ENCODE data around the gene GIPC3.

Gene GIPC3

DNA sequence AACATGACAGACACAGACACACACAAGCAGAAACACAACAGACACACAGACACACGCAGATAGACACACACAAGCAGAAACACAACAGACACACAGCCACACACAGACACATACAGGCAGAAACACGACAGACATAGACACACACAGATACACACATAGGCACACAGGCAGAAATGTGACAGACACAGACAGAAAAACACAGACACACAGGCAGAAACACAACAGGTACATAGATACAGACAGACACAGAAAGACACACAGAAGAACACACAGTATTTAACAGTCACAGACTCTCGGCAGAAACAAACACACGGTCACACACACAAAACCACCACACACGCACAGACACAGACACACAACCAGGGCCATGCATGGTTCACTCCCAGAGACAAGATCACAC lies 20.5 kb downstream of the GIPC3 start:
- DNase-seq: no peak

DNA sequence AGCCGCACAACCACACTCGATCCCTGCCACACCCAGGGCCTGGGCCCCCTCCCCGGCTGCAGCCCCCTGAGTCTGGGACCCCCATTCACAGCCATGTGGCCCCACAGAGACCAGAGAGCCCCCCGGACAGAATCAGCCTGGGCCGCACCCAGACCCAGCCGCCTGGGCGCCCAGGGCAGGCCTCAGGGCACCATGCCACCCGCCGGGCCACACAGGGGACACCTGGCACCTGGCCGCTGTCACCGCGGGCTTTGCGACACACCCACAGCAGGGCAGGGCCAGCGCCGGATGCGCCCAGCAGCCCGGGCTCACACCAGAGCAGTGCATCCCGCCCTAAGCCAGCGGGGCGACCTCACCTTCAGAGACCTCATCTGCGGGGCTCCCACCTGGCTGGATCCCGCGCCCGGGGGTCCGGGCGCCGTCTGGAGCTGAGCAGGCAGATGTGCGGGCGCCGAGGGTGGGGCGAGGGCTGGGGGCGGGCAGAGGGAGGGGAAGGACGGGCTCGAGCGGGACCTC lies 21.0 kb downstream of the GIPC3 start:
- no peak for DNase-seq

DNA sequence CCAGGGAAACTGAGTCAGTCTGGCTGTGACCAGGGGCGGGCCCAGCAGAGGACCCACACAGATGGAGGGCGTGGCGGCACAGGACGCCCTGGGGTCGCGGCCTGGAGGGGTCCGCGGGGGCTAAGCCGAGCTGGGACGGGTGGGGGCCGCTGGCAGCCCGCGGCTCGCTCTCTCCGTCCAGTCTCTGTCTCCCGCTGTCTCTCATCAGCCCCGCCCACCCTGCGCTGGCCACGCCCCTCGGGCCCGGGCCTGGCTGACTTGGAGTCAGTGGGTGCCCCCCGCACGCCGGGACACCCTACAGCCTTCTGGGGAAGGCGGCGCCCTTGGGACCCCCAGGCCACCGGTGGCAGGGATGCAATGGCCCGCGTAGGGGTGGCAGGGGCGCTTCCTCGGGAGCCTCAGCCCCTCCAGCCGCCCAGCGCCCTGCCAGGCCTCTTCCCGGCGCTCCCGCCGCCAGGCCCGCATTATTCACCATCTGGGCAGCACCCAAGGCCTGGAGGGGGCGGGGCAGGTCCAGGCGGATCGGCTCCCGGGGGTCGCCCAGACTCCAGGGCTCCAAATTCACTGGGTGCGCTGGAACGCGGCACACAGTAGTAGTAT lies 21.5 kb downstream of the GIPC3 start, which contains the start of gene TBXA2R:
Gene TBXA2R (minus strand): TSS at position 186 of the 600 bp plus-strand sequence. CDS start 6,241 bp downstream, outside the sequence.
- DNase-seq: no peak

DNA sequence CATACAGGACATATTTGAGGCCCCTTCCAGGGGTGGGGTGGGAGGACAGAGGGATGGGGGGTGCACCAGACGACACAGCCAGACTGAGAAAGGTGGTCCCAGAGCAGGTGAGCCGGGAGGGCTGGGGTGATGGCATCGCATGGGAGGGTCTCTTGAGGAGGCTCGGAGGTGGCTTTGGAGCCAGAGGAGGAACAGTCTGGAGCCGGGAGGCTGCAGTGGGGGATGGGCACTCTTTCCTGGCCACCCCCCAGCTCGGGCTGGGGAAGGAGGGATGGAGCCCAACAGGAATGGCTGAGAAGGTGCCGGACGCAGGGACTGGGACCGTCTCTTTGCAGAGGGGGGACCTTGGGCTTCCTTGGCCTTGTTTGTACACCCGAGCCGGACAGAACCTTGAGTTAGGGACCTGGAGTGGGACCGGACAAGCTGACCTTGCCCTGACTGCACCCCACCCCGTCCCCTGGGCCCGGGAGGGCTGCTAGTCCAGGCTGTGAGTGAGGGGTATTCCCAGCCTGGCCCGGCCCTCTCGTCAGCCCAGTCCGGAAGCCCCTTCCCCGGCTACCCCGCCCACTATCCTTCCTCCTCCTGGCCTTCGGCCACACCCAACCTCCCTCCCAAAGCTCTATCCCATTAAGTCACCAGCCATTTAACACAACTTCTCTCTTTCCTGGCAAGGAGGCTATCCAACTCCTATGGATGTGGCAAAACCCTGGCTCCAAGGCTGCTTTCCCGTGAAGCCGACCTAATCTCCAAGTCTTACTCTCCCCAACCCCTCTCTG lies 22.2 kb downstream of the GIPC3 start:
- no peak for DNase-seq

DNA sequence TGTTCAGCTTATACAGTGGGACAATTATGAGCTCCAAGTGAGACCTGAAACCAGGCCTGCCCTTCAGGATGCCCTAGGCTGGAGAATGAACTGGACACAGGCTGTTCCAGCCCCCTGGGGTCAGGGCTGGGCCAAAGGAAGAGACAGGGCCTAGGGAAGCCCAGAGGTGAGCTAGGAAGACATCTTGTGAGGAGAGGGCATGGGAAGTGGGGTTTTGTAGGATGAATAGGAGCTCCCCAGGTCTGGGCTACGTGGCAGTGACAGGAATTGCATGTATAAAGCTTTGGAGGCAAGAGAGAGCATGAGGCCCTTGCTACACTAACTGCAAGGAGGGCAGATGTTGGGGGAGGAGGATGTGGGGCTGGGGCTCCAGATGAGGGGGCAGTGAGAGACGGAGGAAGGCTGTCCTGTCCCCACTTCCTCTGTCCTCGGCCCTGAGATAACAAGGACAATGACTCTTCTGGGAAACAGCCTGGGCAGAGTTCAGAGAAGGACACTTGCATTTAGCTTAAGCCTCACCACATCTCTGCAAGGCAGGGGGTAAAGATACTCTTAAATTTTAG lies 22.9 kb downstream of the GIPC3 start:
- DNase-seq: no peak

DNA sequence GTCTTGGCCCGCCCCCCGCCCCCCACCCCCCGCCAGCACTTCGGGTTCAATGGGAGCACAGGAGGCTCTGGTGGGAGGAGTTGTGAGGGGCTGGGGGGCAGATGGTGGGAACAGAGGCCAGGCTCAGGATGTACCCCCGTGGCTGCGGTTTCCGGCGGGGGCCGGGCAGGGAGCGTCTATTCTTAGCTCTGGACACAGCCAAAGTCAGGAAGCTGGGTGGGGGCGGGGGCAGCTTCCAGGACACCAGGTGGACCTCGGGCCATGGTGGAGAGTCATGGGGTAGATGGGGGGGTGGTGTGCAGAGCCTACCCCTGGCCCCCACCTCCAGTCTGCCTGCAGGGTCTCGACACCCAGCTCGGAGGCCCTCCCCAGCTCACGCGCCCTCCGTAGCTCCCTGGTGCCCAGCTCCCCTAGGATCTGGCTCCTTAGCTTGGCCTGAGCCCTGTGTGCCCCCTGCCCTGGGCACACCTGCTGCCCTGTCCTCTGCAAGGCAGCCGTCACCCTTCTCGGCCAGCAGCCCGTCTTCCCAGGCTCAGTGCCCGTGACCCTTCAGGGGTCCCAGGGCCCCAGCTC lies 23.6 kb downstream of the GIPC3 start:
- no peak for DNase-seq

DNA sequence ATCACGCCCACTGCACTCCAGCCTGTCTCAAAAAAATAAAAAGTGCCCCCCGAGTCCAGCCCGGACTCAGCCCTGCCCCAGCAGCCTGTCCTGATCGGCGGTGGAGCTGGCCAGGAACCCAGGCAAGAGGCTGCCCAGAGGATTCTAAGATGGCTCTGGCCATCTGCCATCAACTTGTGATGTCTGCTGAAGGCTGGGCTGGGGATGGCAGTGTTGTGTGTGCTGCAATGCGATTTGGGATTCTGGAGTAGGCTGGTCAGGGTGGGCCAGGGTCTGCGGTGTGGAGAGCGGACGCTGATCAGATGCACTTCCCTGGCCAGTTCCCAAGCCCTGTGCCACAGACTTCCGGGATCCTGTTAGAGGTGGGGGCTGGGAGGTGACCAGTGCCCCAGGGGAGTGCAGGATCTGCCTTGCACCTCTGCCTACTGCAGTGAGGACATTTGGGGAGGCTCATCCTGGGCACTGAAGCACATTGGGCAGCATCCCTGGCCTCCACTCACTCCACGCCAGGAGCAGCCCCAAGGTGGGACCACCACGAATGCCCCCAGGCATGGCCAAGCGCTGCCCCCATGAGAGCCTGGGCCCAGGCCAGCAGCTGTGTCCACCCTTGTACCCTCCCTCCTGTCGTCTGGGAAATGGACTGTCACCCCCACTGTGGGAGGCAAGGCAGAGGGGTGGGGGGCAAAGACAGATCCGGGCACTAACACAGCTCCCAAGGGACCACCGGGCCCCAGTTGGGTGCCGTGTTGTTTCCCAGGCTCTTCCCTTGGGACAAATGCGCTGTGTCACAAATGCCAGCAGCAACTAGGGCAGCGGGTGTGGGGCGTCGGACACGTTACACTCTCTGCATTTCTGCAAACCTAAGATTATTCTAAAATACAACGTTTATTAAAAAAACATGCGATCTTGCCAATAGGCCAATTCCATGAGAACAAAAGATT lies 24.8 kb downstream of the GIPC3 start:
- DNase-seq: no peak

DNA sequence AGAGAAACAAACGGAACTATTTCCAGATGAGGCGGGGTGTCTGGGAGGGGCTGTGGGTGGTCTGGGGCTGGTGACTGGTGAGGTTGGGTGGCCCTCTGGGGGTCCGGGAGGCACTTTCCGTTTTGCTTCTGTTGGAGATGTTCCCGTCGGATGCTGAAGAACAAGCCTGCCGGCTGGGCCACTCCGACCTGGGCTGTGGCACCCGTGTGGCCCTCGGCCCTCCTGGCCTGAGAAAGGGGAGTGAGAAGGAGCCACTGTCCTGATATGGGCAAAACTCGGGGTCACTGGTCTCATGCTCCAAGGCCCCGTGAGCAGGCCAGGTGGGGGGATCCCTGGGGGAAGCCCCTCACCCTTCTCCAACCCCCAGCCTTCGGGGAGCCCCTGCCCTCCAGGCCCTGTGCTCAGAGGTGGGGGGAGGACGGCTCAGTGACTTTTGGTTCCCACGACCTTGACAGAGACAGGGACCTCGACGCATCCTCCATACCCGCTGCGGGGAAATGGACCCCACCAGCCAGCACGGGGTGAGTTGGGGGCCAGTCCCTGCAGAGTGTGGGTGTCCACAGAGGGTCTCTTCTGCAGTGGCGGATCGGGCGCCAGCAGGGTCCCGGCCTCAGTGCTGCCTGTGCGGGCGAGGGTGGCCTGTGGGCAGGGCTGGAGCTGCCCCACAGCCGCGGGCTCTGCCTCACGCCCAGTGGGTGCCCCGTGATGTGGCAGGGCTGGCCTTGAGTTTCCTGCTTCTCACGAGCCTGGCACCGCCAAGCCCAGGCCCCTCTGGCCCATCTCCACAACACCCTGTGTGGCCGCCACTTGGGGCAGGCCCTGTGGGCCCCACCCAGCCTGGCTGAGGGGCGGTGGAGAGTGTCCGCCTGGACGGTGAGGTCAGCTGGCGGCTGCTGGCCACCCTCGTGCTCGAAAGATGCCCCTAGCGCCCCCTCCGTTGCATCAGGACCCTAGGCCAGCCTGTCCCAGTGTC lies 25.8 kb downstream of the GIPC3 start:
- DNase-seq: no peak

DNA sequence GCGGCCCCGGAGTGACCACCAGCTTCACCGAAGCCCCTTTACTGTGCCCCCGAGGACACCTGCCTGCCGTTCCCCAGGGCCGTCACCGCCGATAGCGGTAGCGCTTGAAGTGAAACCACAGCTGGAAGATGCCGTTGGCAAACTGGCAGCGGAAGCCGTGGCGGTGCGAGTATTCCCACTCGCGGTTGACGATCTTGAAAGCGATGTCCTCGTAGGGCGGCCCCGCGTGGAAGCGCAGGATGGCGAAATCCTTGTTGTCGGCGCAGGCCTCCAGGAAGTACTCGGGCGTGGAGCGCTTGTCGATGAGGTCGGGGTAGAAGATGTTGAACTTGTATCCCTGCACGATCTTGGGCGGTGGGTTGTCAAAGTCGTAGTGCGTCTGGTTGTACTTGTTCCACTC lies 26.6 kb downstream of the GIPC3 start:
- no peak for DNase-seq

DNA sequence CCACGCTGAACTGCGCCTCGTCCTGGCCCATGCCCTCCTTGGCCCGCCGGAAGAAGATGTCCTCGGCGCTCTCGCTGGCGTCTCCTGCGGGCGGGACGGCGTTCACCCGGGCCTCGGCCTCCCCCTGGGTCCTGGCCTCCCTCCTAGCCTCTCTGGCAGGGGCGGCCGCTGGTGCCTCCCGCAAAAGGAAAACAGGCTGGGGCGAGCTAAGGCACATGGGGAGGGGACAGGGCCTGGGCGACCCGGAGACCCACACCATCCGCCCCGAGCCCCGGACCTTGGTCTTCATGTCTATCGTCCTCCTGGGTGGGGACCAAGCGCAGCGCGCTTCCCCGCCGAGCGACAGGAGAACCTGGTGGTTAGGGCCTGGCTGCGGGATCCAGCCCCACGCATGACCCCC lies 27.1 kb downstream of the GIPC3 start:
- DNase-seq: no peak

DNA sequence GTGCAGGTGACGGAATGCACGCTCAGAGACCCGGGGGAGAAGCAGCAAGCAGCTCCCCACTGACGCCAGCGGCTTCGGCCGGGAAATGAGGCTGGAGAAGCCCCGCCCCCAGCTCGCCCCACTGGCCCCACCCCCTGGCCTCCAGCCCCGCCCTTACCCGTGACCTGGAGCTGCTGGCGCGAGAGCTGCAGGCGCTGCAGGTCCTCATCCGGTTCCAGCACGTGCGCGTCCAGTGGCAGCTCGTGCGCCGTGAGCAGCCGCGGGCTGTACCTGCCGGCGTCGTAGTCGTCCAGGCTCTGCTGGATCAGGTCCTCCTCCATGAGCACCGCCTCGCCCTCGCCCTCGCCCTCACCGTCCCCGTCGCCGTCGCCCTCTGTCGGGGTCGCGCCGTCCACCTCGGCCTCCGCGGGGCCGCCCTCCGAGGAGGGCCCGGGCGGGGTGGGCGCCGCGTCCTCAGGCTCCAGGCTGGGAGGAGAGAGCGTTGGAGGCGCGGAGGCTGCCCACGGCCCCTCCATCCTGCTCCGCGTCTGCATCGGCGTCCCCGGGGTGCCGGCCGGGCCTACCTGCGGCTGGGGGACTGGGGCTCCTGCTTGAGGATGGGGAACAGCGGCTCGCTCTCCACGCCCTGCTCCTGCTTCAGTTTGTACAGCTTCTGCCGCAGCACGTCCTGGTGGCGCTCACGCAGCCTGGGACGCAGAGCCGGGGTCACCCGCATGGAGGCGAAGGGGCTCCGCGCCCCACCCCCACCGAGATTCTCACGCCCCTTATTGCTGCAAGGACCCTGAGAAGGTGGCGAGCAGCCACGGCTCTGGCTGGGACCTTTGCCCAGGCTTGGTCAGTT lies 27.8 kb downstream of the GIPC3 start:
- no peak for DNase-seq

DNA sequence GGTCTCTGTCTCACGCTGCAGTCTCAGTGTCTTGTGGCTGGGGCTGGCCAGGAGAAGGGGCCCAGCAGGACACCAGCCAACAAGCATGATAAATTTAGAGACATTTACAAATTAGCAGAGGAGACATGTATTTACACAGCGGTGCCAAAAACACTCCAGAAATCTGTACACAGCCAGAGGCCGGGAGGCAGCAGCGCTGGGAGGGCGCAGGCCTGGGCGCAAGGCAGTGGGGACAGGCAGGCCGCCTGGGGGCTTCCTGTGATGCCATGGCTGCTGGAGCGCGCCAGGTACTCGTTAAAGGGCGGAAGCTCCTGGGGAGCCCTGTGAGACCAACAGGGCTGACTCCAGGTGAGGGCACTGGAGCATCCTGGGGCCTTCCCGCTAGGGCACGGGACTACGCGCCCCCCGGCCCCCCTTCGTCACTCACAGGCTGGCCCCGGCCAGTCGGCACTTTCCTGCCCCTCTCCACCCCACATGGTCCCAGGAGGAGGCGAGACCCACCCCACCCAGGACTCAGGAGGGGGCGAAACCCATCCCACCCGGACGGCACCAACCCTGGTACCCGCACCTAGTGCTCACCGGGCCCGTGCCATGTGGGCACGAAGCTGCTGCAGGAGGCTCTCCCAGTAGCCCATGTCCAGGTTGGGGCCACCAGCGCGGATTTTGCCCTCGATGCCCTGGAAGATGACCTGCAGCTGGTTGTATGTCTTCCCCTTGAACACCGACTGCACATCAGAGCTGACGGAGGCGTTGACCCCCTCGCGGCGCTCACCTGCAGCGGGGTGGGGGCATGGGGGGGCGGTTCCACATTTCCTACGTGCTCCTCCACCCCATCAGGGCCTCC lies 28.8 kb downstream of the GIPC3 start:
- DNase-seq: no peak

DNA sequence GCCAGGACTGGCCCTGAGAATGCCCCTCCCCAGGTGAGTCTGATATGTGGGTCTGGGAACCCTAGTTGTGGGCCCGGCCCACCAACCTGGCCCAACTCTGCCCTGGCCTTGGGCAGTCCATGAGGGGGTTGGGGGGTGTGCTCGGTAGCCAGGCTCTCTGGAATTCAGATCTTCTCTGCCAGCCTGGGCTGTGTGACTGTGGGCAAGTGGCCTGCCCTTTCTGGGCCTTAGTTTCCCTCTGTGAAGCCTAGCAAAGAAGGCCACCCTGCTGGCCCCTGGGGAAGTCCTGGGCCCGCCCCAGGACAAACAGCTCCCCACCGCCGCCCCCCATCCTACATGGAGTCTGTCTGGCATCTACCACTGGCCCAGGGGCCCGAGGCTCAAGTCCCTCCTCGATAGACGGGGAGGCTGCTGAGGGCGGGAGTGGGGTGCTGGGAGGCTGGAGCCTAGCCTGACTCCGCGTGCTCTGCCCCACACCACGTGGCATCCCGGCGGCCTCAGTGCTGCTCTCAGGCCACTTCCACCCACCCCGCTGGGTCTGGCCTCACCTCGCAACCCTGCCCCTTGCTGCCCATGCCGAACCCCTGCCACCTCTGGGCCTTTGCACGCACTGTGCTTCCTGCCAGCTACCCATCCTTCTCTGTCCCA lies 29.7 kb downstream of the GIPC3 start:
- DNase-seq: no peak

DNA sequence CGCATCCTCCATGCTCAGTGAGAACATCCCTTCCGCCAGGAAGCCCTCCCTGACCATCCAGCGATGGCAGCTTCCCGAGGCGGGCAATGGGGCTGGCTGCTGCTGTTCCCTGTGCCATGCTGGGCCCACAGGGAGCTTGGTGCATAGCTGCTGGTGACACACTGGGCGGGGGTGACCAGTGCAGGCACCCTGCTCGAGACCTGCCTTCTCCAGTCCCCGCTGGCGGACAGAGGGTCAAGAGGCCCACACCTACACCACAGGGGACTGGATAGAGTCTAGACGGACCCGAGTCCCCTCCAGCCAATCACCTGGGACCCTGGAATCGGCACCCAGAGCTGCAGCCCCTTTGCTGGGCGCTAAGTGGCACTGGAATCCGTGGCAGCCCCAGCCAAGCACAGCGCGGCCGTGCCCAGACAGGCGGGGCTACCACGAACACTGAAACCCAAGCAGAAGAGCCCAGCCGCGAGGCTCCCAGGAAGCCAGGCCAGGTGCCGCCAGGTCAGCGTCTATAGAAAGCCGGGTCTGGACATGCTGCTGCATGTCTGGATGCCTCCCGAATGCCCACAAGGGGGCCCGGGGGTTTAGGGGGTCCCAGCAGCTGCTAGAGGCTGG lies 30.4 kb downstream of the GIPC3 start:
- DNase-seq: no peak

DNA sequence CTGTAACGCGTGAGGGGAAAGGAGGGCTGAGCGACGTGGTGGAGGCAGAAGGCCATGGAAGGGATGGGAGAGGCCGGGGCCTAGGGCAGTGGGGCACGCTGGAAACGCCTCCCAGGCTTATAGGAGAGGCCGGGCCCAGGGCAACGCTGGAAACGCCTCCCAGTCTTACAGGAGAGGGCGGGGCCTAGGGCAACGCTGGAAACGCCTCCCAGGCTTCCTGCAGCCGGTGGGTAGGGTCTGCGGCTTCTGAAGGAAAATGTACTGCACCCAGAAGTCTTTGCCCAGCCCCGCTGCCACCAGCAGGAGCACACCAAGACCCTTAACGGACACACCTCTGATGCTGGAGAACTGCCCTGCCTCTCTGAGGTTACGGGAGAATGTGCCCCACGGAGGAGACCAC lies 32.2 kb downstream of the GIPC3 start:
- DNase-seq: no peak

DNA sequence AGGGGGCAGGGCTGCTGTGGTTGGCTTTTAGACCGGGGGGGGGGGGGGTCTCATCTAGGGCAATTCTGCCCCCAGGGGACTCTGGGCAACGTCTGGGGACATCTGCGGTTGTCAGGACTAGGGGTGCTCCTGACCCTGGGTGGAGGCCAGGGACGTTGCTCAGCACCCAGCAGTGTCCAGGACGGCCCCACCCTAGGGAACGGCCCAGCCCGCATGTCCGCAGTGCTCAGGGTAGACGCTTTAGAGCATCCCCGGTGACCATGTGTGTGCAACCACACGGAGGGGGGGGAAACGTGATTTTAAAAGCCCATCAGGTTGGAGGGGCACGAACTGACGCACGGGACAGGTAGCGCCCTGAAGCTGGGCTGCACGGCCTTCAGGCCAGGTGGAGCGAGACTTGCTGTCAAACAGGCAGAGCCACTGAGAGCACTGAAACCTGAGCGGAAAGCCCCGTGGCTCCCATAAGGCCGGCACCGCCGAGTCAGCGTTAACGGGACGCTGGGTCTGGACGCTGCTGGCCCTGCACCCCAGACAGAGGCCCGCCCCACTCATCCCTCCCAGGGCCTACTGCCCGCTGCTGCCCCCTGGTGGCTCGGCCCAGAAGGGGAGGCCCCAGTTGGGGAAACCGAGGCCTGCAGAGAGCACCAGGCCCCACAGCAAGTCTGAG lies 33.0 kb downstream of the GIPC3 start:
- no peak for DNase-seq

DNA sequence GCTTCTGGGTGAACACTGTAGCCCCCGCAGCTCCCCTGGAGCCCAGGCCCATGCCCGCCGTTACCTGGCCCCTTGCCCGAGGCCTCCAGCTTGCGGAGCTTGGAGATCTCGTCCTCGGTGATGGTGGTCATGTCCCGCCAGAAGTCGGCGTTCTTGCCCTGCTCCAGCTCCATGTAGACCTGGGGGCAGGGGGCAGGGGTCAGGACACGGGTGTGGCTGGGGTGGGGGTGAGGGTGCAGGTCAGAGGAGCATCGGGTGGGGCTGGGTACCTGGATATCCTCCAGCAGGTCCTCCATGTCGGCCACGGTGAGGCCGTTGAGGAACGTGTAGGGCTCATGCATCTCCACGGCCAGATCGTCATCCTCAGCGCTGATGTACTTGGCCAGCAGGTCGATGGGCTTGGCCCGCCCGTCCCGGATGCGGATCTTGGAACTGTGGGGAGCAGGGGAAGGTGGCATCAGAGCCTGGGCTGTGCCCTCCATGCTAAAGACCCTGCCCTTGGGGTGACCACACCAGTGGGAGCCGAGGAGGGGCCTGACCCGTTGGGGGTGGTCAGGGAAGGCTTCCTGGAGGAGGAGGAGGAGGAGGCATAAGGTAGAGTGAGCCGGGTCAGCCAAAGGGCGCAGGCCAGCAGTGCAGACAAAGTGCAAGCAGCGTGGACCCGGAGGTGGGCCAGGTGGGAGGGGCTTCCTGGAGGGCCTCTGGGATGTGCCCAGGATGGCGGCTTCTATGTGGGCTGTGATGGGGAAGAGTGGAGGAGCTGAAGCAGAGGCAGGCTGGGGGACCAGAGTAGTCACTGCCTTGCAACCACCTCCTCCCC lies 33.7 kb downstream of the GIPC3 start:
- DNase-seq: no peak
